Glutamatergic neuron (in vitro differentiated cells): ENCODE measurements around the gene CDYL. TPM values are rescaled to one million over a fixed set of nuclear protein-coding genes. Genes with fewer than 3 reads are reported as not detected.

Experiments
- DNase-seq: peaks from one replicate; pipeline ENCODE4 v3.0.0; 2022
- H3K27ac Mint-ChIP-seq: one replicate; pipeline ENCODE4 v1.8.0; 2020; ENCODE audit warnings: mild to moderate bottlenecking, mixed read lengths, inconsistent platforms; ENCODE audit not compliant: unreplicated experiment
- H3K27me3 Mint-ChIP-seq: one replicate; pipeline ENCODE4 v1.8.0; 2020; ENCODE audit warnings: mild to moderate bottlenecking, moderate library complexity, mixed read lengths, inconsistent platforms; ENCODE audit not compliant: unreplicated experiment
- H3K36me3 Mint-ChIP-seq: one replicate; pipeline ENCODE4 v1.8.0; 2020; ENCODE audit warnings: mild to moderate bottlenecking, mixed read lengths, inconsistent platforms; ENCODE audit not compliant: unreplicated experiment
- H3K4me1 Mint-ChIP-seq: one replicate; pipeline ENCODE4 v1.8.0; 2020; ENCODE audit warnings: mild to moderate bottlenecking, low read depth, mixed read lengths, inconsistent platforms; ENCODE audit not compliant: unreplicated experiment
- H3K4me3 Mint-ChIP-seq: one replicate; pipeline ENCODE4 v1.8.0; 2020; ENCODE audit warnings: mild to moderate bottlenecking, mixed read lengths, inconsistent platforms; ENCODE audit not compliant: unreplicated experiment
- H3K9me3 Mint-ChIP-seq: one replicate; pipeline ENCODE4 v1.8.0; 2020; ENCODE audit warnings: mild to moderate bottlenecking, moderate library complexity, mixed read lengths, inconsistent platforms; ENCODE audit not compliant: unreplicated experiment
- total RNA-seq: library from RNA; stranded (reverse); fragmentation: NEBNext Ultra II Directional; extraction: Animal tissue kit (Norgen Biotek cat#: 25700); gene quantifications from one replicate; pipeline ENCODE4 v1.2.1, GENCODE V29; 2021; ENCODE audit not compliant: unreplicated experiment
- TF ChIP-seq, protein P1 (sequence below): fragments of 200-600 bp; sonication (generic); IDR thresholded peaks from one replicate; pipeline ENCODE4 v1.5.0; 2021; ENCODE audit not compliant: partially characterized antibody, unreplicated experiment

Gene CDYL
- total RNA-seq, 1 donor from 2014 or later = 63.3 TPM

DNA sequence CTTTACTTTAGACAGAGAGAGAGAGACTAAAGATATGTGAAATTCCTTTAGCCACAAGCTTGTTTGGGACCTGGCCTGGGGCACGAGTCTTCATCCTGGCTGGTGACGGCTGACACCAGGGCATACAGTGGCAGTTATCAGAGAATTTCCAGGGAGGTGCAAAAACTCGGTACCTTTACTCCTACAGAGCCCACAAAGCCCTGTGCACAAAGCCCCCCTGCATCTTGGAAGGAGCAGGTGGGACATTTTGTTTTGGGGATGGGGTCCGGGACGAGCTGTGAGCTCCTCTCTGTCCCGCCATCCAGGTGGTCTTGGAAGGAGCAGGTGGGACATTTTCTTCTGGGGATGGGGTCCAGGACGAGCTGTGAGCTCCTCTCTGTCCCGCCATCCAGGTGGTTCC is 198.8 kb downstream of the CDYL start:
- TF ChIP-seq, protein P1, sequence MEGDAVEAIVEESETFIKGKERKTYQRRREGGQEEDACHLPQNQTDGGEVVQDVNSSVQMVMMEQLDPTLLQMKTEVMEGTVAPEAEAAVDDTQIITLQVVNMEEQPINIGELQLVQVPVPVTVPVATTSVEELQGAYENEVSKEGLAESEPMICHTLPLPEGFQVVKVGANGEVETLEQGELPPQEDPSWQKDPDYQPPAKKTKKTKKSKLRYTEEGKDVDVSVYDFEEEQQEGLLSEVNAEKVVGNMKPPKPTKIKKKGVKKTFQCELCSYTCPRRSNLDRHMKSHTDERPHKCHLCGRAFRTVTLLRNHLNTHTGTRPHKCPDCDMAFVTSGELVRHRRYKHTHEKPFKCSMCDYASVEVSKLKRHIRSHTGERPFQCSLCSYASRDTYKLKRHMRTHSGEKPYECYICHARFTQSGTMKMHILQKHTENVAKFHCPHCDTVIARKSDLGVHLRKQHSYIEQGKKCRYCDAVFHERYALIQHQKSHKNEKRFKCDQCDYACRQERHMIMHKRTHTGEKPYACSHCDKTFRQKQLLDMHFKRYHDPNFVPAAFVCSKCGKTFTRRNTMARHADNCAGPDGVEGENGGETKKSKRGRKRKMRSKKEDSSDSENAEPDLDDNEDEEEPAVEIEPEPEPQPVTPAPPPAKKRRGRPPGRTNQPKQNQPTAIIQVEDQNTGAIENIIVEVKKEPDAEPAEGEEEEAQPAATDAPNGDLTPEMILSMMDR = no peak
- no peak overlapping the region for H3K4me3 Mint-ChIP-seq
- H3K4me1 Mint-ChIP-seq = no peaks in the 10 kb centered on the region

DNA sequence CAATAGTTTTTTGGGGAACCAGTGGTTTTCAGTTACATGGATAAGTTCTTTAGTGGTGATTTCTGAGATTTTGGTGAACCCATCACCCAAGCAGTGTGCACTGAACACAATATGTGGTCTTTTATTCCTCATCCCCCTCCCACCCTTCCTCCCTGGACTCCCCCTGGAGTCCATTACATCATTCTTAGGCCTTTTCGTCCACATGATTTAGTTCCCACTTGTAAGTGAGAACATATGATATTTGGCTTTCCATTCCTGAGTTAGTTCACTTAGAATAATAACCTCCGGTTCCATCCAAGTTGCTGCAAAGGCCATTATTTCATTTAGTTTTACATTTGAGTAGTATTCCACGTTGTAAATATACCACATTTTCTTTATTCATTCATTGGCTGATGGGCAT is 199.3 kb downstream of the CDYL start:
- Mint-ChIP-seq H3K36me3 (peaks cover 12% of the 10 kb centered on the region), H3K27ac (no peak overlapping the region), H3K27me3 (peaks cover 5% of the 10 kb centered on the region), H3K9me3 (peaks cover 5% of the 10 kb centered on the region), H3K4me1 (no peaks in the 10 kb centered on the region), H3K4me3 (no peak overlapping the region)
- TF ChIP-seq, protein P1 = no peak
- no peak for DNase-seq

More for the DNA sequence above, 198.8 kb downstream of the CDYL start:
- Mint-ChIP-seq H3K36me3 (peaks cover 9% of the 10 kb centered on the region), H3K27ac (no peak overlapping the region), H3K9me3 (peaks cover 5% of the 10 kb centered on the region), H3K27me3 (peaks cover 5% of the 10 kb centered on the region)
- no peak for DNase-seq

DNA sequence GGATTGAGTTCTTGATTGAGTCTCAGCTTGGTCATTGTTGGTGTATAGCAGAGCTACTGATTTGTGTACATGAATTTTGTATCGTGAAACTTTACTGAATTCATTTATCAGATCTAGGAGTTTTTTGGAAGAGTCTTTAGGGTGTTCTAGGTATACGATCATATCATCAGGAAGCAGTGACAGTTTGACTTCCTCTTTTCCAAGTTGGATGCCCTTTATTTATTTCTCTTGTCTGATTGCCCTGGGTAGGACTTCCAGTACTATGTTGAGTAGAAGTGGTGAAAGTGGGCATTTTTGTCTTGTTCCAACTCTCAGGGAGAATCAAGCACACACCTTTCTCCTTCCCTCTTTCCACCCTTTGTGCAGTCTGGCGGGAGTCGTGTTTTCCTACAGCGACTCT is 201.3 kb downstream of the CDYL start:
- Mint-ChIP-seq H3K4me1 (no peaks in the 10 kb centered on the region), H3K27me3 (peaks cover 2% of the 10 kb centered on the region), H3K36me3 (peaks cover 13% of the 10 kb centered on the region), H3K9me3 (peaks cover 5% of the 10 kb centered on the region), H3K27ac (no peak overlapping the region), H3K4me3 (no peak overlapping the region)
- TF ChIP-seq, protein P1 = no peak
- no peak for DNase-seq

DNA sequence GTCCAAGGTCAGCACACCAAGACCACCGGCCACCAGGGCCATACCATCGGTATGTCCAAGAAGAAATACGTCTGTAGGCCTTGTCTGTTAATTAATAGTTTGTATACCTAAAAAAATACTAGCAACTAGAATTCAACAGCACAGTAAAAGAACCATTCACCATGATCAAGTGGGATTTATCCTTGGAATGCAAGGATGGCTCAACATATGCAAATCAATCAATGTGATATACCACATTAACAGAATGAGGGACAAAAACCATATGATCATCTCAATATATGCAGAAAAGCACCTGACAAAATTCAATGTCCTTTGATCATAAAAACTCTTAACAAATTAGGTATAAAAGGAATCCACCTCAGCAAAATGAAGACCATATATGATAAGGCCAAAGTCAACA is 203.2 kb downstream of the CDYL start:
- Mint-ChIP-seq H3K9me3 (peaks cover 5% of the 10 kb centered on the region), H3K27me3 (no peaks in the 10 kb centered on the region), H3K4me3 (no peak overlapping the region), H3K4me1 (no peaks in the 10 kb centered on the region), H3K27ac (no peak overlapping the region), H3K36me3 (peaks cover 13% of the 10 kb centered on the region)
- TF ChIP-seq, protein P1 = no peak
- DNase-seq = no peak

DNA sequence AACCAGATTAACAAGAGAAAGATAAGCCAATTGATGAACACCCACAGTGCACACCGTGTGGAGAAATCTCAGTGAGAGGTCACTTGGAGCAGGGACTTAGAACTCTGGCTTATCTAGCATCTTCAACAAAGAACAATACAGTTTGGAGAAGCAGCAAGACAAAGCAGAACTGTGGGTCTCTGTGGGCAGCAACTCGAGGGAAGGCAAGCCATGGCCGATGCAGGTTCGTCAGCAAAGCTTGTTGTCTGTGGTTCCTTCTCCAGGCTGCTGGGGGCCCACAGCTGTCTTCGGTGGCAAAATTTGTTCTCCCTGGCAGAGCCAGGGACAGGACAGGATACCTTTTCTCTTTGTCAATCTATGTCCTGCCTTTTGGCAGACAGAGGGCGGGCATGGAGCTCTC is 205.6 kb downstream of the CDYL start:
- TF ChIP-seq, protein P1 = no peak
- no peak overlapping the region for H3K4me3 Mint-ChIP-seq
- H3K9me3 Mint-ChIP-seq = peaks cover 5% of the 10 kb centered on the region
- peaks cover 22% of the 10 kb centered on the region for H3K36me3 Mint-ChIP-seq
- H3K27me3 Mint-ChIP-seq = no peaks in the 10 kb centered on the region
- DNase-seq = no peak
- H3K27ac Mint-ChIP-seq = no peak overlapping the region
- H3K4me1 Mint-ChIP-seq = no peaks in the 10 kb centered on the region
